Fibroblast of mammary gland (primary cell): Measurements from ENCODE around the gene AKAP13.
A peak's percentile ranks its signal among the peaks of the same experiment; 100 is the strongest.

Source experiments
- DNase-seq: peaks from one replicate; pipeline ENCODE4 v3.0.0-alpha.2; 2010; ENCODE audit warnings: low read depth
- H3K4me3 ChIP-seq: 2 replicates; pipeline ENCODE4 v1.5.1; 2011; ENCODE audit warnings: low read depth, mild to moderate bottlenecking, low read length, moderate library complexity; ENCODE audit not compliant: control insufficient read depth
- TF ChIP-seq, protein P1 (sequence below): conservative IDR thresholded peaks from 2 replicates; pipeline ENCODE4 v1.5.1; 2011; ENCODE audit warnings: low read depth, low read length, inconsistent platforms; ENCODE audit not compliant: control insufficient read depth, insufficient read depth

Gene AKAP13

DNA sequence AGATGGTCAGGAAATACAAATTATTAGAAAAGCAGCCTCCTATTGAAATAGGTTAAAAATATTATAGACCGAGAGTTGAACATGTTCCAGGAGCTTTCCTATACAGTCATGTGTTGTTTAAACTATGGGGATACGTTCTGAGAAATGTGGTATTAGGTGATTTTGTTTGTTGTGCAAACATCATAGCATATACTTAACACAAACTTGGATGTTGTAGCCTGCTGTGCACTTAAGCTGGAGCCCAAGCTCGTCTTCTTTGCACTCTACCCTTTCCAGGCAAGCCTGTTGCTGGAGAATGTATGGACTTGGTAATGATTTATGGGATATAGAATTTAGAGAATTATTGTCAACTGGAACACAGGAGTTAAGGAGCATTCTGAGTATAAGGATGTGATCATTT, 140.2 kb downstream of the AKAP13 start:
- TF ChIP-seq, protein P1, sequence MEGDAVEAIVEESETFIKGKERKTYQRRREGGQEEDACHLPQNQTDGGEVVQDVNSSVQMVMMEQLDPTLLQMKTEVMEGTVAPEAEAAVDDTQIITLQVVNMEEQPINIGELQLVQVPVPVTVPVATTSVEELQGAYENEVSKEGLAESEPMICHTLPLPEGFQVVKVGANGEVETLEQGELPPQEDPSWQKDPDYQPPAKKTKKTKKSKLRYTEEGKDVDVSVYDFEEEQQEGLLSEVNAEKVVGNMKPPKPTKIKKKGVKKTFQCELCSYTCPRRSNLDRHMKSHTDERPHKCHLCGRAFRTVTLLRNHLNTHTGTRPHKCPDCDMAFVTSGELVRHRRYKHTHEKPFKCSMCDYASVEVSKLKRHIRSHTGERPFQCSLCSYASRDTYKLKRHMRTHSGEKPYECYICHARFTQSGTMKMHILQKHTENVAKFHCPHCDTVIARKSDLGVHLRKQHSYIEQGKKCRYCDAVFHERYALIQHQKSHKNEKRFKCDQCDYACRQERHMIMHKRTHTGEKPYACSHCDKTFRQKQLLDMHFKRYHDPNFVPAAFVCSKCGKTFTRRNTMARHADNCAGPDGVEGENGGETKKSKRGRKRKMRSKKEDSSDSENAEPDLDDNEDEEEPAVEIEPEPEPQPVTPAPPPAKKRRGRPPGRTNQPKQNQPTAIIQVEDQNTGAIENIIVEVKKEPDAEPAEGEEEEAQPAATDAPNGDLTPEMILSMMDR, result no peak

DNA sequence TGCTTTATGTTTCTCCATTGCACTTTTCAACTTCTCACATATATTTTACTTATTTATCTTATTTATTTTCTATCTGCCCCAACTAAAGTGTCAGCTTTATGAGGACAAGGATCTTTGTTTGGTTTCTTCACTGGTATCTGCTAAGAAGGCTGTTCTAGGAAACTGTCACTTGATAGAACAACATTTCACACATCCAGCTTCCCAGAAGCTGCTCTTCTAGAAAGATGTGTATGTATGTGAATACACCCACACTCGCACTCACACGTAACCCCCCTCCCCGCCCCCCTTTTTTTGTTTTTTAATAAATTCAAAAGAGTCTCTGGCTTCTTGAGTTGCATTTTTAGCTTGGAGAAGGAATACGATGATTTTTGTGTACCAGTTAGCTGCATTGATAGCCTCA, 143.1 kb downstream of the AKAP13 start:
- no peak for DNase-seq
- H3K4me3 ChIP-seq, result no peak overlapping the region
- TF ChIP-seq, protein P1, result no peak

More for the DNA sequence above, 140.2 kb downstream of the AKAP13 start:
- H3K4me3 ChIP-seq, result no peak overlapping the region
- DNase-seq, result no peak

DNA sequence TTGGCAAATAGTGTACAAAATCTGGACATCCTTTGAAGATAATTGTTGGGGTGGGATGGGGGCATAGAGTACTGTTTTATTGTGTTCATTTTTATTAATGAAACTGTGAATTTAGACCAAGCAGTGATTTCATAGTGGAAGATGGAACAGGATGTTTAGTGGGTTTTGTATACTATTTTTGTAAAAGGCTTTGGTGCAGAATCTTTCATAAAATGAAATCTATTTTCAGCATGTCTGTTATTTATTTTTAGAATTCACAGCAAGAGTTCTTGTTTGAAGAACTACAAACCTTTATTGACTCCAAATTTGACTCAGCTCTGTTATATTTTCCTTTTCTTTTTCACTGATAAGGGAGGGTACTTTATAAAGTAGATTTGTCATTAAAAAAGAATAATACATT, 145.4 kb downstream of the AKAP13 start:
- H3K4me3 ChIP-seq, result no peak overlapping the region
- no peak for DNase-seq
- TF ChIP-seq, protein P1, result no peak

DNA sequence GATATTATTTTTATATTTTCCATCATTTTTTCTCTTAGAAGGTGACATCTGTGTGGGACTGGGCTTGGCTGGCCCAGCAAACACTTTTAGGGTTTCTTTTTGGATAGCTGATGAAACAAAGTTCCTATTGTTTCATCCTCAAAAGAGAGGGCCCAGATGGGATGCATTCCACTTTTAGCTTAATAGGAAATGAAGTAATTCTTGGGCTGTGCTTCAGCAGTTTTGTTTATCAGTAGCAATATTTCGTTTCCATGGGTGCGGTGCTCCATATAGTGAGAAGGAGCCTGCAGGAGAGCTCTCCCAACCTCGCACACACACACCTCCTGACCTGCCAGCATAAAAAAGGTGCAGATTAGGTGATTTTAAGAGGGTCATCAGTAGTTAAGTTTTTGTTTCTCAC, 147.5 kb downstream of the AKAP13 start:
- TF ChIP-seq, protein P1, result no peak
- peak; percentile 69 for DNase-seq
- H3K4me3 ChIP-seq, result no peak overlapping the region

DNA sequence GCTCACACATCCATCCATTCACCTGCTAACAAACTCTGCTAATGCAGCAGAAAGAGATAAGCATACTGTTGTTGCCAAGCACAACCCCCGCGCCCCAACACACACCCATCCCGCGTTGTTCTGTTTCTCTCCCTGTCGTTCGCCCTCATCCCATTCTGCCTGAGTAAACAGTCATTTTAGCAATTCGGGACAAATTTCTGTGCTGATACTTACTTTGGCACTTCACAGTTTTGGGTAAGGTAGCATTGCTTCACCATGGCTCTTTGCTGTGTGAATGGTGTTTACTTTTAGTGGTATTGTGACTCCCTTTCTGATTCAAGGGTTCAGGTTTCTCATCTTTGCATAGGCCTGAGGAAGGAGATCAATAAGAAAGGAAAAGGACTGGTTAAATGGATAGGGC, 149.7 kb downstream of the AKAP13 start:
- TF ChIP-seq, protein P1, result no peak
- DNase-seq, result no peak
- H3K4me3 ChIP-seq, result no peak overlapping the region

DNA sequence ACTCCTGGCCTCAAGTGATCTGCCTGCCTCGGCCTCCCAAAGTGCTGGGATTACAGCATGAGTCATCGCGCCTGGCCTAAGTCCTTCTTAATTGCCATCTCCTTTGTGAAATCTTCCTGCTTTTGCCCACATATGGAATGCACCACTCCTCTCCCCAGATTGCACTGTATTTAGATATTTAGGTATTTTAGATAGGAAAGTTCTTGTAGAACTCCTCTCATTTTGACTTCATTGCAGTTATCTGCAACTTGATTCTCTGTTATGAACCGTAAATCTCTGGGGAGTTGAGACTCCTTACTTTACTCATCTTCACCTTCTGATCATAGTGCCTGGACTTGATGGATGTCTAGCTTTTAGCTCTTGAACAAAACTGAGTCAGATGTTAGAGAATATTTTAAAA, 150.7 kb downstream of the AKAP13 start:
- TF ChIP-seq, protein P1, result no peak
- peak; percentile 84 for DNase-seq
- no peak overlapping the region for H3K4me3 ChIP-seq

DNA sequence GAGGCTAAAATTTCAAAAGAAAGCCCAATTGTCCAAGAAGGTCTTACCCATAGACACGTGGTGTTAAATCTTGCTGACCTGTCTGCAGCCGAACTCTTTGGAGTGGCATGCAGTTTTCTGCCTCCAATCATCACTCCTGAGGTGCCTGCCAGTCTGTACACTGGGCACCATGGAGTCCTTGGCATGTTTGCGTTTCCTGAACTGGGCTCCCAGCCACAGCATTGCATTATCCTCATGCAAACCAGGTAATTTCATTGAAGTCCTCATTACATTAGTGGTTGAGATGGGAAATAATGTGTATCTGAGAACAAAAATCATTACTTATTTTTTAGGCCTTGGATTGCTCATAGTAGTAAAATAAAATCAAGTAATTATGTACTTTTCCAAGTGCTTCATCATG, 152.3 kb downstream of the AKAP13 start:
- no peak overlapping the region for H3K4me3 ChIP-seq
- TF ChIP-seq, protein P1, result no peak
- no peak for DNase-seq
